ENCODE data around the gene PLEKHA5.

GRCh38 chr12:19082365-19082911 is 47.1 kb upstream of the PLEKHA5 start:
- TF ChIP-seq CTCF (IDR thresholded peaks at IDR 0.05): no peak
- no peak for TF ChIP-seq NFIC (IDR thresholded peaks at IDR 0.05; ENCODE audit: borderline replicate concordance)
- no peak for TF ChIP-seq USF2 (IDR thresholded peaks at IDR 0.05; ENCODE audit: borderline replicate concordance, low read depth, low read length)
- TF ChIP-seq MXI1 (IDR thresholded peaks at IDR 0.05; ENCODE audit: low read depth, low read length): no peak
- TF ChIP-seq JUND (IDR thresholded peaks at IDR 0.05): no peak
- TF ChIP-seq SMC3 (IDR thresholded peaks at IDR 0.05; ENCODE audit: low read depth, low read length): no peak
- no peak for TF ChIP-seq REST (IDR thresholded peaks at IDR 0.05; ENCODE audit: low read depth, low read length)
- no peak for TF ChIP-seq ELF1 (IDR thresholded peaks at IDR 0.05)
